Mesenchymal stem cell (in vitro differentiated cells and primary cell): ENCODE results near the gene KCNJ16.

ENCODE experiments used
- DNase-seq: peaks from one replicate; pipeline ENCODE4 v3.0.0-alpha.2; 2013
- H2AFZ ChIP-seq: one replicate; pipeline ENCODE4 v1.6.1; 2013; ENCODE audit warnings: low read depth, mild to moderate bottlenecking, control low read depth, inconsistent platforms, low read length, moderate library complexity
- H2AK5ac ChIP-seq: 2 replicates; pipeline ENCODE4 v1.6.1; 2013; ENCODE audit warnings: low read length, moderate library complexity, mild to moderate bottlenecking, inconsistent platforms; ENCODE audit not compliant: severe bottlenecking
- H2BK120ac ChIP-seq: one replicate; pipeline ENCODE4 v1.6.1; 2013; ENCODE audit warnings: low read depth, mild to moderate bottlenecking, inconsistent platforms, low read length, moderate library complexity
- H2BK12ac ChIP-seq, 2 experiments: one replicate each; pipeline ENCODE4 v1.6.1; 2013; ENCODE audit warnings: inconsistent platforms in 2 of 2, low read length in 2 of 2, mild to moderate bottlenecking in 2 of 2, moderate library complexity in 2 of 2, control low read depth in 1 of 2
- H2BK15ac ChIP-seq: one replicate; pipeline ENCODE4 v1.6.1; 2013; ENCODE audit warnings: mild to moderate bottlenecking, low read depth, inconsistent platforms; ENCODE audit not compliant: poor library complexity, severe bottlenecking
- H2BK5ac ChIP-seq: 2 replicates; pipeline ENCODE4 v1.6.1; 2013; ENCODE audit warnings: low read depth, mild to moderate bottlenecking, low read length, control low read depth, inconsistent platforms; ENCODE audit not compliant: poor library complexity, severe bottlenecking
- H3K14ac ChIP-seq, 2 experiments: one replicate each; pipeline ENCODE4 v1.6.1; 2013; ENCODE audit warnings: inconsistent platforms in 2 of 2, low read length in 2 of 2, control low read depth in 1 of 2, mild to moderate bottlenecking in 1 of 2, moderate library complexity in 1 of 2
- H3K18ac ChIP-seq, 2 experiments: one replicate each; pipeline ENCODE4 v1.6.1; 2013; ENCODE audit warnings: inconsistent platforms in 2 of 2, low read length in 2 of 2, control low read depth in 1 of 2, low read depth in 1 of 2, mild to moderate bottlenecking in 1 of 2
- H3K23ac ChIP-seq, 2 experiments: one replicate each; pipeline ENCODE4 v1.6.1; 2013; ENCODE audit warnings: inconsistent platforms in 2 of 2, low read length in 2 of 2, mild to moderate bottlenecking in 2 of 2, moderate library complexity in 2 of 2, control low read depth in 1 of 2
- H3K27ac ChIP-seq: 2 replicates; pipeline ENCODE4 v1.5.1; 2013; ENCODE audit warnings: mild to moderate bottlenecking, moderate library complexity, low read length, control low read depth, inconsistent platforms; ENCODE audit not compliant: poor library complexity, severe bottlenecking
- H3K27me3 ChIP-seq, 2 experiments: 2 replicates each; pipeline versions ENCODE4 v1.6.1 to v1.7.0; 2013; ENCODE audit warnings: low read length in 2 of 2, mild to moderate bottlenecking in 2 of 2, moderate library complexity in 2 of 2, control low read depth in 1 of 2, inconsistent platforms in 1 of 2; ENCODE audit not compliant: control insufficient read depth in 1 of 2, insufficient read depth in 1 of 2
- H3K36me3 ChIP-seq, 2 experiments: 2 replicates each; pipeline versions ENCODE4 v1.6.1 to v1.7.0; 2013; ENCODE audit warnings: low read length in 2 of 2, control low read depth in 1 of 2, inconsistent platforms in 1 of 2, low read depth in 1 of 2, mild to moderate bottlenecking in 1 of 2; ENCODE audit not compliant: insufficient read depth in 2 of 2, control insufficient read depth in 1 of 2
- H3K4ac ChIP-seq, 2 experiments: one replicate each; pipeline ENCODE4 v1.6.1; 2013; ENCODE audit warnings: inconsistent platforms in 2 of 2, low read length in 2 of 2, mild to moderate bottlenecking in 2 of 2, moderate library complexity in 2 of 2, control low read depth in 1 of 2, low read depth in 1 of 2
- H3K4me1 ChIP-seq: 2 replicates; pipeline ENCODE4 v1.6.1; 2013; ENCODE audit warnings: low read depth, low read length, control low read depth; ENCODE audit not compliant: control insufficient read depth, insufficient read depth
- H3K4me2 ChIP-seq: 2 replicates; pipeline ENCODE4 v1.6.1; 2013; ENCODE audit warnings: low read length, mild to moderate bottlenecking, inconsistent platforms; ENCODE audit not compliant: poor library complexity, severe bottlenecking
- H3K4me3 ChIP-seq, 2 experiments: 2 replicates each; pipeline versions ENCODE4 v1.5.1 to v1.7.0; 2013; ENCODE audit warnings: low read length in 2 of 2, mild to moderate bottlenecking in 2 of 2, control low read depth in 1 of 2, low read depth in 1 of 2; ENCODE audit not compliant: insufficient read depth in 1 of 2
- H3K79me1 ChIP-seq: replicated peaks from 2 replicates; pipeline ENCODE4 v1.6.1; 2013; ENCODE audit warnings: mild to moderate bottlenecking, control low read depth, low read length, inconsistent platforms; ENCODE audit not compliant: poor library complexity, severe bottlenecking
- H3K9ac ChIP-seq: 2 replicates; pipeline ENCODE4 v1.7.0; 2013; ENCODE audit warnings: mild to moderate bottlenecking, low read length, moderate library complexity
- H3K9me3 ChIP-seq: 2 replicates; pipeline ENCODE4 v1.7.0; 2013; ENCODE audit warnings: mild to moderate bottlenecking, low read length; ENCODE audit not compliant: control insufficient read depth
- H4K8ac ChIP-seq: one replicate; pipeline ENCODE4 v1.6.1; 2013; ENCODE audit warnings: inconsistent platforms, mild to moderate bottlenecking, low read length, moderate library complexity
- H4K91ac ChIP-seq: one replicate; pipeline ENCODE4 v1.6.1; 2013; ENCODE audit warnings: mild to moderate bottlenecking, low read length, inconsistent platforms
- WGBS: methylation state at CpG from one replicate; pipeline ENCODE4 v1.1.7; 2013; ENCODE audit warnings: mixed read lengths; 5-methylcytosine and 5-hydroxymethylcytosine counted together

The KCNJ16 gene

GRCh38 chr17:70071620-70072019, 3.4 kb upstream of the KCNJ16 start:
- WGBS: 100% methylated on average over 1 of the region's 1 CpG
- H2AFZ ChIP-seq: no peak overlapping the region
- no peak overlapping the region for H2BK12ac ChIP-seq
- no peaks in the 10 kb centered on the region for H3K9me3 ChIP-seq
- no peak overlapping the region for H4K91ac ChIP-seq
- H3K4me1 ChIP-seq: no peaks in the 10 kb centered on the region
- H3K4ac ChIP-seq: no peak overlapping the region
- no peaks in the 10 kb centered on the region for H3K36me3 ChIP-seq
- no peak overlapping the region for H3K4me3 ChIP-seq
- no peak overlapping the region for H4K8ac ChIP-seq
- no peak overlapping the region for H3K14ac ChIP-seq
- H3K27ac ChIP-seq: no peak overlapping the region
- H2BK15ac ChIP-seq: no peak overlapping the region
- H3K79me1 ChIP-seq: no peaks in the 10 kb centered on the region
- no peak overlapping the region for H2AK5ac ChIP-seq
- H3K9ac ChIP-seq: no peak overlapping the region
- H3K4me2 ChIP-seq: no peak overlapping the region
- no peaks in the 10 kb centered on the region for H3K27me3 ChIP-seq
- H2BK120ac ChIP-seq: no peak overlapping the region
- H3K23ac ChIP-seq: no peak overlapping the region
- no peak overlapping the region for H2BK5ac ChIP-seq
- no peak for DNase-seq
- H3K18ac ChIP-seq: no peak overlapping the region

- Histone ChIP-seq H2BK120ac (no peak overlapping the region), H2BK15ac (no peak overlapping the region), H4K91ac (no peak overlapping the region), H3K36me3 (no peaks in the 10 kb centered on the region), H3K9me3 (no peaks in the 10 kb centered on the region), H2AFZ (no peak overlapping the region), H2AK5ac (no peak overlapping the region), H2BK12ac (no peak overlapping the region), H3K18ac (no peak overlapping the region), H3K4ac (no peak overlapping the region), H3K4me2 (no peak overlapping the region), H3K23ac (no peak overlapping the region), H4K8ac (no peak overlapping the region), H3K9ac (no peak overlapping the region), H3K27ac (no peak overlapping the region), H2BK5ac (no peak overlapping the region), H3K27me3 (no peaks in the 10 kb centered on the region), H3K79me1 (peaks cover 3% of the 10 kb centered on the region), H3K14ac (no peak overlapping the region), H3K4me1 (peaks cover 2% of the 10 kb centered on the region), H3K4me3 (no peak overlapping the region)
- WGBS: 92% methylated on average over 4 of the region's 5 CpGs
- DNase-seq: no peak
Measured at GRCh38 chr17:70072546-70073309, 2.3 kb upstream of the KCNJ16 start.

- Histone ChIP-seq H3K18ac (no peak overlapping the region), H3K9me3 (no peaks in the 10 kb centered on the region), H3K4me1 (peaks cover 2% of the 10 kb centered on the region), H3K79me1 (peaks cover 3% of the 10 kb centered on the region), H2AFZ (no peak overlapping the region), H3K9ac (no peak overlapping the region), H4K91ac (no peak overlapping the region), H3K23ac (no peak overlapping the region), H2BK120ac (no peak overlapping the region), H3K4me3 (no peak overlapping the region), H2BK15ac (no peak overlapping the region), H2AK5ac (peak overlapping the region; percentile 23), H3K27ac (peak overlapping the region; percentile 96), H2BK5ac (no peak overlapping the region), H2BK12ac (no peak overlapping the region), H3K14ac (no peak overlapping the region), H3K27me3 (no peaks in the 10 kb centered on the region), H4K8ac (no peak overlapping the region), H3K36me3 (no peaks in the 10 kb centered on the region), H3K4me2 (no peak overlapping the region), H3K4ac (no peak overlapping the region)
- no peak for DNase-seq
- WGBS: 91% methylated on average over 5 of the region's 5 CpGs
Measured at GRCh38 chr17:70073310-70073709, 1.7 kb upstream of the KCNJ16 start.

- Histone ChIP-seq H3K9ac (no peak overlapping the region), H3K79me1 (peaks cover 3% of the 10 kb centered on the region), H3K14ac (no peak overlapping the region), H3K27ac (peak overlapping the region; percentile 96), H2AFZ (no peak overlapping the region), H3K23ac (no peak overlapping the region), H4K8ac (no peak overlapping the region), H2AK5ac (no peak overlapping the region), H4K91ac (no peak overlapping the region), H3K4me1 (peaks cover 2% of the 10 kb centered on the region), H3K4ac (no peak overlapping the region), H2BK12ac (no peak overlapping the region), H3K36me3 (no peaks in the 10 kb centered on the region), H2BK15ac (no peak overlapping the region), H2BK5ac (no peak overlapping the region), H3K18ac (no peak overlapping the region), H3K4me2 (peak overlapping the region; percentile 13), H3K27me3 (no peaks in the 10 kb centered on the region), H2BK120ac (no peak overlapping the region), H3K9me3 (no peaks in the 10 kb centered on the region), H3K4me3 (no peak overlapping the region)
- DNase-seq: no peak
- WGBS: 100% methylated on average over 3 of the region's 3 CpGs
Measured at GRCh38 chr17:70073799-70074198, 1.2 kb upstream of the KCNJ16 start.
